Measurements from ENCODE around the gene CPNE7.

- no peak for TF ChIP-seq CTCF (CRISPR knock-in tag; IDR thresholded peaks at IDR 0.05)
- no peak for TF ChIP-seq NPAS2 (CRISPR knock-in tag; IDR thresholded peaks at IDR 0.05; ENCODE audit: borderline replicate concordance)
- TF ChIP-seq HNRNPK (IDR thresholded peaks at IDR 0.05; ENCODE audit: low read depth, low read length, poor library complexity, severe bottlenecking) = no peak
- TF ChIP-seq ZNF460 (CRISPR knock-in tag; IDR thresholded peaks at IDR 0.05; ENCODE audit: borderline replicate concordance) = no peak
- TF ChIP-seq ELF1 (CRISPR knock-in tag; IDR thresholded peaks at IDR 0.05) = no peak
- no peak for TF ChIP-seq NFE2L2 (IDR thresholded peaks at IDR 0.05; ENCODE audit: low read length)
- TF ChIP-seq TFDP2 (CRISPR knock-in tag; IDR thresholded peaks at IDR 0.05) = no peak
Measured at GRCh38 chr16:89646270-89646669, 70.7 kb downstream of the CPNE7 start.

Data from HepG2 (cell line).